Measurements from ENCODE around the gene SCN8A. TPM values are rescaled to one million over a fixed set of nuclear protein-coding genes. Genes with fewer than 3 reads are reported as not detected.

SCN8A gene
- total RNA-seq, 1 donor from 2014 or later = 2.0 TPM

- no peak for DNase-seq (ENCODE audit: low spot score in 2 of 2)
- H3K4me1 ChIP-seq = no peaks in the 10 kb centered on the region
- H3K4me3 ChIP-seq = no peak overlapping the region
- H3K27me3 ChIP-seq = no peaks in the 10 kb centered on the region
- H3K27ac ChIP-seq = no peak overlapping the region
- no peaks in the 10 kb centered on the region for H3K9me3 ChIP-seq
- intact Hi-C loops (cut with DNase I) = no loop called here
- H3K36me3 ChIP-seq = no peaks in the 10 kb centered on the region
- no peak for TF ChIP-seq CTCF (IDR thresholded peaks at IDR 0.05)
Observed at GRCh38 chr12:51755251-51755650, 164.2 kb downstream of the SCN8A start.

GRCh38 chr12:51759175-51759574, 168.1 kb downstream of the SCN8A start:
- Histone ChIP-seq H3K4me3 (no peak overlapping the region), H3K9me3 (no peaks in the 10 kb centered on the region), H3K27ac (no peak overlapping the region), H3K27me3 (no peaks in the 10 kb centered on the region), H3K36me3 (no peaks in the 10 kb centered on the region), H3K4me1 (no peaks in the 10 kb centered on the region)
- DNase-seq (ENCODE audit: low spot score in 2 of 2) = no peak
- no peak for TF ChIP-seq CTCF (IDR thresholded peaks at IDR 0.05)
- intact Hi-C loops (cut with DNase I) = no loop called here

- no peaks in the 10 kb centered on the region for H3K36me3 ChIP-seq
- H3K27me3 ChIP-seq = no peaks in the 10 kb centered on the region
- no peak overlapping the region for H3K4me3 ChIP-seq
- intact Hi-C loops (cut with DNase I) = no loop called here
- no peaks in the 10 kb centered on the region for H3K9me3 ChIP-seq
- H3K4me1 ChIP-seq = no peaks in the 10 kb centered on the region
- no peak overlapping the region for H3K27ac ChIP-seq
- no peak for DNase-seq (ENCODE audit: low spot score in 2 of 2)
- no peak for TF ChIP-seq CTCF (IDR thresholded peaks at IDR 0.05)
Observed at GRCh38 chr12:51759695-51760094, 168.7 kb downstream of the SCN8A start.

- H3K36me3 ChIP-seq = no peaks in the 10 kb centered on the region
- H3K27ac ChIP-seq = no peak overlapping the region
- TF ChIP-seq CTCF (IDR thresholded peaks at IDR 0.05) = no peak
- intact Hi-C loops (cut with DNase I) = no loop called here
- no peak for DNase-seq (ENCODE audit: low spot score in 2 of 2)
- no peaks in the 10 kb centered on the region for H3K4me1 ChIP-seq
- H3K27me3 ChIP-seq = no peaks in the 10 kb centered on the region
- H3K9me3 ChIP-seq = no peaks in the 10 kb centered on the region
- no peak overlapping the region for H3K4me3 ChIP-seq
Observed at GRCh38 chr12:51760231-51760630, 169.2 kb downstream of the SCN8A start.

- H3K4me1 ChIP-seq = no peaks in the 10 kb centered on the region
- no peak for TF ChIP-seq CTCF (IDR thresholded peaks at IDR 0.05)
- H3K27me3 ChIP-seq = no peaks in the 10 kb centered on the region
- no peaks in the 10 kb centered on the region for H3K9me3 ChIP-seq
- intact Hi-C loops (cut with DNase I) = no loop called here
- no peak for DNase-seq (ENCODE audit: low spot score in 2 of 2)
- H3K4me3 ChIP-seq = no peak overlapping the region
- no peaks in the 10 kb centered on the region for H3K36me3 ChIP-seq
- H3K27ac ChIP-seq = no peak overlapping the region
Observed at GRCh38 chr12:51763743-51764142, 172.7 kb downstream of the SCN8A start.

- Histone ChIP-seq H3K9me3 (no peaks in the 10 kb centered on the region), H3K27me3 (no peaks in the 10 kb centered on the region), H3K4me3 (no peak overlapping the region), H3K36me3 (no peaks in the 10 kb centered on the region), H3K27ac (no peak overlapping the region), H3K4me1 (no peaks in the 10 kb centered on the region)
- DNase-seq (ENCODE audit: low spot score in 2 of 2) = no peak
- intact Hi-C loops (cut with DNase I) = no loop called here
- TF ChIP-seq CTCF (IDR thresholded peaks at IDR 0.05) = no peak
Observed at GRCh38 chr12:51766067-51766676, 175.1 kb downstream of the SCN8A start.
